Uterus (tissue), 2 donors: ENCODE measurements around the gene FMN2.

Experiments
- CTCF ChIP-seq, 4 experiments: fragments of 200-600 bp in 2 of 4; fragments of 450-650 bp in 2 of 4; sonication (generic) in 2 of 4; IDR thresholded peaks; one replicate each; pipeline ENCODE4 v1.5.1; 2016 to 2019; ENCODE audit warnings: antibody characterized with exemption in 4 of 4, mild to moderate bottlenecking in 2 of 4, moderate library complexity in 1 of 4
- POLR2A ChIP-seq, 2 donors: fragments of 450-650 bp; IDR thresholded peaks; one replicate each; pipeline ENCODE4 v1.6.1; 2016; ENCODE audit warnings: antibody characterized with exemption in 2 of 2, mild to moderate bottlenecking in 1 of 2, moderate library complexity in 1 of 2

GRCh38 chr1:240068961-240069360 is 22.7 kb upstream of the FMN2 start:
- TF ChIP-seq CTCF (IDR thresholded peaks at IDR 0.05) = no peak
- TF ChIP-seq POLR2A (IDR thresholded peaks at IDR 0.05) = no peak
